HEK293T (cell line): ENCODE measurements around the gene BEAN1.

ENCODE experiments used
- CTCF ChIA-PET: fragments of 350-600 bp; formaldehyde crosslinking; extraction: SDS; loops from one replicate; lab custom pipeline; 2021; ENCODE audit warnings: antibody characterized with exemption, inconsistent platforms; lab: Yijun Ruan, JAX
- POLR2A ChIA-PET: fragments of 350-600 bp; formaldehyde crosslinking; extraction: SDS; loops from one replicate; lab custom pipeline; 2020; ENCODE audit warnings: antibody characterized with exemption, inconsistent platforms; lab: Yijun Ruan, JAX
- DNase-seq: peaks from one replicate; pipeline ENCODE4 v3.0.0; 2012; ENCODE audit warnings: mixed read lengths; ENCODE audit errors: extremely low spot score
- ARNT ChIP-seq: fragments of 450-650 bp; IDR thresholded peaks from 2 replicates; pipeline ENCODE4 v1.6.1; 2017; ENCODE audit warnings: mild to moderate bottlenecking
- BHLHE40 ChIP-seq: fragments of 450-650 bp; IDR thresholded peaks from 2 replicates; pipeline ENCODE4 v1.6.1; 2016; ENCODE audit warnings: mild to moderate bottlenecking, moderate library complexity, borderline replicate concordance
- CTBP1 ChIP-seq: fragments of 450-650 bp; IDR thresholded peaks from 2 replicates; pipeline ENCODE4 v1.6.1; 2016; ENCODE audit warnings: borderline replicate concordance
- ELF4 ChIP-seq: fragments of 450-650 bp; IDR thresholded peaks from 2 replicates; pipeline ENCODE4 v1.6.1; 2017; ENCODE audit warnings: antibody characterized with exemption
- FOXA1 ChIP-seq: fragments of 450-650 bp; IDR thresholded peaks from 2 replicates; pipeline ENCODE4 v1.6.1; 2016; ENCODE audit warnings: mild to moderate bottlenecking
- FOXK2 ChIP-seq: fragments of 450-650 bp; IDR thresholded peaks from 2 replicates; pipeline ENCODE4 v1.6.1; 2016; ENCODE audit warnings: mild to moderate bottlenecking
- FOXM1 ChIP-seq: fragments of 450-650 bp; IDR thresholded peaks from 2 replicates; pipeline ENCODE4 v1.6.1; 2017; ENCODE audit warnings: mild to moderate bottlenecking, borderline replicate concordance
- HDGF ChIP-seq: fragments of 450-650 bp; IDR thresholded peaks from 2 replicates; pipeline ENCODE4 v1.6.1; 2017; ENCODE audit warnings: antibody characterized with exemption, borderline replicate concordance
- L3MBTL2 ChIP-seq: fragments of 450-650 bp; conservative IDR thresholded peaks from 2 replicates; pipeline ENCODE4 v1.6.1; 2016; ENCODE audit warnings: mild to moderate bottlenecking
- LEF1 ChIP-seq: fragments of 450-650 bp; IDR thresholded peaks from 2 replicates; pipeline ENCODE4 v1.6.1; 2017; ENCODE audit warnings: mild to moderate bottlenecking, borderline replicate concordance
- NFRKB ChIP-seq: fragments of 450-650 bp; IDR thresholded peaks from 2 replicates; pipeline ENCODE4 v1.6.1; 2016; ENCODE audit warnings: mild to moderate bottlenecking, moderate library complexity
- SP1 ChIP-seq: fragments of 450-650 bp; IDR thresholded peaks from 2 replicates; pipeline ENCODE4 v1.6.1; 2017
- SUZ12 ChIP-seq: fragments of 450-650 bp; IDR thresholded peaks from 2 replicates; pipeline ENCODE4 v1.6.1; 2016; ENCODE audit warnings: mild to moderate bottlenecking
- TARDBP ChIP-seq: fragments of 450-650 bp; IDR thresholded peaks from 2 replicates; pipeline ENCODE4 v1.6.1; 2016
- ZNF384 ChIP-seq: fragments of 450-650 bp; IDR thresholded peaks from 2 replicates; pipeline ENCODE4 v1.6.1; 2016
- TF ChIP-seq, protein P1 (sequence below): fragments of 450-650 bp; IDR thresholded peaks from 2 replicates; pipeline ENCODE4 v1.6.1; 2016

The BEAN1 gene

GRCh38 chr16:66486773-66487579, 59.9 kb downstream of the BEAN1 start:
- no peak for DNase-seq
- ChIA-PET POLR2A (no interaction called here), CTCF (interaction anchor here (1.4 kb wide), 1 partner anchor 80 kb away, joined by 6 read pairs; no protein-coding TSS in a partner anchor)
- TF ChIP-seq, protein P1, sequence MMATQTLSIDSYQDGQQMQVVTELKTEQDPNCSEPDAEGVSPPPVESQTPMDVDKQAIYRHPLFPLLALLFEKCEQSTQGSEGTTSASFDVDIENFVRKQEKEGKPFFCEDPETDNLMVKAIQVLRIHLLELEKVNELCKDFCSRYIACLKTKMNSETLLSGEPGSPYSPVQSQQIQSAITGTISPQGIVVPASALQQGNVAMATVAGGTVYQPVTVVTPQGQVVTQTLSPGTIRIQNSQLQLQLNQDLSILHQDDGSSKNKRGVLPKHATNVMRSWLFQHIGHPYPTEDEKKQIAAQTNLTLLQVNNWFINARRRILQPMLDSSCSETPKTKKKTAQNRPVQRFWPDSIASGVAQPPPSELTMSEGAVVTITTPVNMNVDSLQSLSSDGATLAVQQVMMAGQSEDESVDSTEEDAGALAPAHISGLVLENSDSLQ: no peak
- no peak for TF ChIP-seq L3MBTL2
- no peak for TF ChIP-seq FOXK2
- no peak for TF ChIP-seq LEF1
- no peak for TF ChIP-seq ELF4

DNA sequence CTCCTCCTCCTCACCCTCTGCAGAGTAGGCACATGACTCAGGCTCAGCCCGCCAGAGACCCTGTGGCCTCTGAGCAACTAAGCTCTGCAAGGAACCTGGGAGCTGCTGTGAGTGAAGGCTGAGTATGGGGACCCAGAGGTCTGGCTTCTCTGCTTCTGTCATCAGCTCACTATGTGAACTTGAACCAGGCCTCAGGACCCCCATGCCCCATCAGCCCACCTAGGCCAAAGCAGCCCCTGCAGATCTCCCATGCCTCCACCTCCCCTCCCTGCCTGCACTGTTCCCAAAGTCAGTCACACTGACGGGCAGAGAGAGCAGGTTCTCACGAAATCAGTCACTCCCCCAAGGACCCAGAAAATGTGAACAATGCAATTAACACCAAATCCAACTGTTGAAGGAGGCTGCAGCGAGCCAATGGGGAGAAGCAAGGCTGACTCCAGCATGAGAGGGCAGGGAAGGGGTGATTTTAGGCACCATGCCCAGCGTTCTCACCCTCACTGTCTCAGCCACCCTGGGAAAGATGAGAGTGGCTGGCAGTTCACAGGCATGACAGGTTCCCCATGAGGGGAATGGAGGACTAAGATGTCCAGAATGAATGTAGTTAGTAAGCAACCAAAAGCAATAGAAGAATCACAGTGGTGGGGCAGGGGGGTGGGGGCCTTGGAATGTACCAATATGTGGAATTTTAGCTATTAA, 60.6 kb downstream of the BEAN1 start:
- CTCF ChIA-PET: interaction anchor here (1.4 kb wide), 1 partner anchor 81 kb away, joined by 6 read pairs; no protein-coding TSS in a partner anchor
- POLR2A ChIA-PET: no interaction called here

DNA sequence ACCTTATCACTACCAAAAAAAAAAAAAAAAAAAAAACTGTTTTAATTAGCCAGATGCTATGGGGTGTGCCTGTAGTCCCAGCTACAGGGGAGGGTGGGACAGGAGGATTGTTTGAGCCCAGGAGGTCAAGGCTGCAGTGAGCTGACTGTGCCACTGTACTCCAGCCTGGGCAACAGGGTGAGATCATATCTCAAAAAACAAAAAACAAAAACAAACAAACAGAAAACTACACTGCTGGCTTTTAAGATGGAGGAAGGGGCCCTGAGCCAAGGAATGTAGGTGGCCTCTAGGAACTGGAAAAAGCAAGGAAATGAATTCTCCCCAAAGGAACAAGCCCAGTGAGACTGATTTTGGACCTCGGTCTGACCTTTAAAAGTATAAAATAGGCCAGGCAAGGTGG, 61.4 kb downstream of the BEAN1 start:
- no peak for DNase-seq
- ChIA-PET CTCF (no interaction called here), POLR2A (no interaction called here)
- no peak for TF ChIP-seq LEF1

More for the DNA sequence above, 60.6 kb downstream of the BEAN1 start:
- DNase-seq: no peak
- TF ChIP-seq L3MBTL2 (no peak), TARDBP (no peak), SUZ12 (no peak), ZNF384 (no peak), NFRKB (no peak), CTBP1 (no peak), FOXA1 (no peak), HDGF (no peak), ELF4 (no peak), SP1 (no peak)

DNA sequence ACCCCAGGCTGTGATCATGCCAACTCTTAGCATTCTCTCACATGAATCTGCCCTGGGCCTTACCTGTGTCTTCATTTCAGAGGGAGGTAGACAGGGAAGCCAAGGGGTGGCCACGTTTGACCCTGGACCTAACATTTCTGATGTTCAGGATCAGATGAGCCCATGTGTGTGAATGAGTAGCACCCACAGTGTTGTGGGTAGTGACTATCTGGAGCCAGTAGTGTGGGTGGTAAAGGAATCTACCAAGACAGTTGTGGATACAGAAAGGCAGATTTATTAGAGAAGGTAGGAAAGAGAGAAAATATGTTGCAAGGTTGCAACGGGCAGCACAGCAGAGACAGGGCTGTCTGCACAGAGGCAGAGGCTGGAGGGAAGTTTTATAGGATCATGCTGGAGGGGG, 62.3 kb downstream of the BEAN1 start:
- DNase-seq: no peak
- ChIA-PET POLR2A (no interaction called here), CTCF (no interaction called here)
- TF ChIP-seq SUZ12 (no peak), TARDBP (no peak), HDGF (no peak), BHLHE40 (no peak), FOXM1 (no peak), ELF4 (no peak), FOXK2 (no peak), L3MBTL2 (no peak), FOXA1 (no peak), NFRKB (no peak), LEF1 (no peak), CTBP1 (no peak), ZNF384 (no peak), ARNT (no peak), SP1 (no peak)
- TF ChIP-seq, protein P1: no peak

DNA sequence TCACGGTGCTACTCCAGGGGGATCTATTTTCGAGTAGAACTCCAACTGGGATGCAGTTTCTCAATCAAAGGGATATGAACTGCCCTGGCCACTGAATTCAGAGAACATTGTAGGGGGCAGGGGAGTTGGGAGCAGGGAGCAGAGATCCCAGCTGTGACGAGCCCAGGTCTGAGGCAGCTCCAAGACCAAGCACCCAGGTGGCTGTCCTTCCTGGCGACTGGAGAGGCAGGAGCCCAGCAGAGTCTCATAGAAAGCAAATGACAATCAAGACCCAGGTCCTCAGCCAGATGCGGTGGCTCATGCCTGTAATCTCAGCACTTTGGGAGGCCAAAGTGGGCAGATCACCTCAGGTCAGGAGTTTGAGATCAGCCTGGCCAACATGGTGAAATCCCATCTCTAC, 62.7 kb downstream of the BEAN1 start:
- ChIA-PET POLR2A (no interaction called here), CTCF (no interaction called here)
- DNase-seq: no peak
- TF ChIP-seq BHLHE40: no peak
- no peak for TF ChIP-seq ELF4
- TF ChIP-seq SUZ12: no peak

GRCh38 chr16:66490774-66491715, 64.0 kb downstream of the BEAN1 start:
- TF ChIP-seq SP1: no peak
- TF ChIP-seq LEF1: no peak
- no peak for TF ChIP-seq FOXK2
- TF ChIP-seq FOXA1: no peak
- TF ChIP-seq FOXM1: no peak
- DNase-seq: no peak
- CTCF ChIA-PET: no interaction called here
- POLR2A ChIA-PET: no interaction called here

DNA sequence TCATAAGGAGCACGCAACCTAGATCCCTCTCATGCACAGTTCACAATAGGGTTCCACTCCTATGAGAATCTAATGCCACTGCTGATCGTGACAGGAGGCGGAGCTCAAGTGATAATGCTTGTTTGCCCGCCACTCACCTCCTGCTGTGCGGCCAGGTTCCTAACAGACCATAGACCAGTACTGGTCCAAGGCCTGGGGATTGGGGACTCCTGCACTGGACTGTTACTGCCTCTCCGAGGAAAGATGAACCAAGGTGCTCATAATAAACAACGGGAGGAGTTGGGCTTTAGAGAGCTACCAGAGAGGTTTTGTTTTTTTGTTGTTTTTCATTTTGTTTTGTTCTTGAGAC, 64.6 kb downstream of the BEAN1 start:
- DNase-seq: no peak
- POLR2A ChIA-PET: no interaction called here
- CTCF ChIA-PET: no interaction called here
- no peak for TF ChIP-seq CTBP1
- TF ChIP-seq BHLHE40: no peak
- no peak for TF ChIP-seq ARNT
- no peak for TF ChIP-seq LEF1
- no peak for TF ChIP-seq ZNF384
- no peak for TF ChIP-seq TARDBP
- TF ChIP-seq SP1: no peak
- TF ChIP-seq L3MBTL2: no peak
- no peak for TF ChIP-seq FOXA1
- TF ChIP-seq FOXK2: no peak
- no peak for TF ChIP-seq ELF4
- TF ChIP-seq, protein P1: no peak
- no peak for TF ChIP-seq FOXM1
- TF ChIP-seq SUZ12: no peak
- no peak for TF ChIP-seq HDGF
- TF ChIP-seq NFRKB: no peak
